Transverse colon (tissue), 4 donors: Measurements from ENCODE around the gene GAMT.

Experiments used
- CTCF ChIP-seq, 5 experiments: fragments of 200-600 bp in 3 of 5; fragments of 450-650 bp in 2 of 5; sonication (generic) in 3 of 5; IDR thresholded peaks; 1 replicate in 2 of 5; 2 replicates in 3 of 5; pipeline ENCODE4 v1.5.1; 2016 to 2017; ENCODE audit warnings: antibody characterized with exemption in 5 of 5, inconsistent platforms in 3 of 5, mild to moderate bottlenecking in 2 of 5, moderate library complexity in 1 of 5
- EP300 ChIP-seq: sonication (generic); formaldehyde crosslinking; IDR thresholded peaks from one replicate; pipeline ENCODE4 v1.6.1; 2017; ENCODE audit warnings: antibody characterized with exemption, low read depth
- POLR2A ChIP-seq: fragments of 450-650 bp; IDR thresholded peaks from one replicate; pipeline ENCODE4 v1.6.1; 2016; ENCODE audit warnings: antibody characterized with exemption, mild to moderate bottlenecking, moderate library complexity
- POLR2AphosphoS5 ChIP-seq, 3 donors: sonication (generic); formaldehyde crosslinking; IDR thresholded peaks; one replicate each; pipeline ENCODE4 v1.6.1; 2016; ENCODE audit warnings: antibody characterized with exemption in 3 of 3

GRCh38 chr19:1407528-1408299, 6.4 kb upstream of the GAMT start, which contains the start of gene DAZAP1:
- TF ChIP-seq CTCF (IDR thresholded peaks at IDR 0.05) (no peak), POLR2A (no peak), POLR2AphosphoS5 (IDR thresholded peaks at IDR 0.05) (no peak), EP300 (no peak)
